ENCODE results near the gene NPC1.

DNA sequence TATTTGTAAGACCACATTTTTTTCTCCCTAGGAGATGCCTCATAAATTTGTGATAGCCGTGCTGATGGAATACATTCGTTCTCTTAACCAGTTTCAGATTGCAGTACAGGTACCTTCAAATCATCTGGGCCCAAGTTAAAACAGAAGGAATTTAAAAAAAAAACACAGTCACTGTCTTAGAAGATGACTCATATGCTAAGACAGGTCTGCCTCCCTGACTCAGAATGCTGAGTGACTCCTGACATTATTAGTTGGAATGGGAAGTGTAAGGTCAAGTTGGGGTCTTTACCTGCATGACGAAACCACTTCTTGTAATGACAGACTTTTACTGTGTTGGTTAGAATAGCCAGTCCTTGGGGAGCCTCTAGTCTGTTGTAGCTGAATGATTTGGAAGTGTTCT lies 56.7 kb downstream of the NPC1 start:
- TF ChIP-seq CTCF (IDR thresholded peaks at IDR 0.05; ENCODE audit: low read length) = no peak
- TF ChIP-seq EZH2 (IDR thresholded peaks at IDR 0.05; ENCODE audit: borderline replicate concordance, low read length) = no peak
